NCI-H774 (cell line): ENCODE measurements around the gene ZFHX2.
A peak's percentile ranks its signal among the peaks of the same experiment; 100 is the strongest.
"Not testable (repeated sequence)": the region's sequence is repeated elsewhere in the genome, so short reads cannot be mapped to it uniquely, and the experiment has no call there.

Experiments used
- DNase-seq: peaks from one replicate; lab custom pipeline; 2025; lab: John Stamatoyannopoulos, UW

ZFHX2 gene

GRCh38 chr14:23551266-23552028 lies at the start of gene ZFHX2:
Gene ZFHX2 (minus strand): TSS chr14:23551765. CDS start chr14:23535325, 16,440 bp downstream.
- DNase-seq: peak; percentile 82

GRCh38 chr14:23600806-23601205 lies 49.2 kb upstream of the ZFHX2 start:
- no peak for DNase-seq

GRCh38 chr14:23600322-23600707 lies 48.8 kb upstream of the ZFHX2 start:
- no peak for DNase-seq

- not testable (repeated sequence) for DNase-seq
Measured at GRCh38 chr14:23594191-23594590, 42.6 kb upstream of the ZFHX2 start.

- no peak for DNase-seq
Measured at GRCh38 chr14:23590198-23590597, 38.6 kb upstream of the ZFHX2 start.

- DNase-seq: no peak
Measured at GRCh38 chr14:23589606-23590005, 38.0 kb upstream of the ZFHX2 start.

GRCh38 chr14:23588884-23589598 lies 37.5 kb upstream of the ZFHX2 start:
- DNase-seq: peak; percentile 63

GRCh38 chr14:23584527-23585203 lies 33.1 kb upstream of the ZFHX2 start:
- DNase-seq: not testable (repeated sequence)

- not testable (repeated sequence) for DNase-seq
Measured at GRCh38 chr14:23583761-23584526, 32.4 kb upstream of the ZFHX2 start.

GRCh38 chr14:23582906-23583760 lies 31.6 kb upstream of the ZFHX2 start:
- no peak for DNase-seq

GRCh38 chr14:23580948-23581281 lies 29.4 kb upstream of the ZFHX2 start:
- DNase-seq: no peak

- DNase-seq: no peak
Measured at GRCh38 chr14:23580152-23580926, 28.8 kb upstream of the ZFHX2 start.

GRCh38 chr14:23579739-23580138 lies 28.2 kb upstream of the ZFHX2 start:
- DNase-seq: no peak

- no peak for DNase-seq
Measured at GRCh38 chr14:23579311-23579630, 27.7 kb upstream of the ZFHX2 start.

- no peak for DNase-seq
Measured at GRCh38 chr14:23578560-23579310, 27.2 kb upstream of the ZFHX2 start, which contains the start of gene JPH4. Gene JPH4 (minus strand): TSS chr14:23578790. CDS start chr14:23577453, 1,337 bp downstream.

GRCh38 chr14:23577710-23578392 lies 26.3 kb upstream of the ZFHX2 start:
- no peak for DNase-seq

GRCh38 chr14:23577004-23577681 lies 25.6 kb upstream of the ZFHX2 start:
- no peak for DNase-seq

- DNase-seq: peak; percentile 47
Measured at GRCh38 chr14:23573384-23574015, 21.9 kb upstream of the ZFHX2 start.
